Trophoblast cell (in vitro differentiated cells and primary cell): ENCODE data around the gene MMP24OS.

Source experiments
- DNase-seq, 2 donors: peaks; one replicate each; pipeline ENCODE4 v3.0.0-alpha.2; 2016
- H2AFZ ChIP-seq: 2 replicates; pipeline ENCODE4 v1.6.1; 2013; ENCODE audit warnings: low read length, moderate library complexity, mild to moderate bottlenecking; ENCODE audit not compliant: insufficient read depth, poor library complexity
- H2AK5ac ChIP-seq: 2 replicates; pipeline ENCODE4 v1.6.1; 2013; ENCODE audit warnings: mild to moderate bottlenecking, low read length
- H2BK120ac ChIP-seq: 2 replicates; pipeline ENCODE4 v1.6.1; 2013; ENCODE audit warnings: low read length, mild to moderate bottlenecking, moderate library complexity; ENCODE audit not compliant: insufficient read depth, poor library complexity
- H2BK12ac ChIP-seq: 2 replicates; pipeline ENCODE4 v1.6.1; 2013; ENCODE audit warnings: mild to moderate bottlenecking, low read length, moderate library complexity
- H2BK5ac ChIP-seq: 2 replicates; pipeline ENCODE4 v1.6.1; 2013; ENCODE audit warnings: low read length, low read depth, moderate library complexity, mild to moderate bottlenecking; ENCODE audit not compliant: poor library complexity
- H3K14ac ChIP-seq: 2 replicates; pipeline ENCODE4 v1.6.1; 2013; ENCODE audit warnings: mild to moderate bottlenecking, low read length
- H3K18ac ChIP-seq: 2 replicates; pipeline ENCODE4 v1.6.1; 2013; ENCODE audit warnings: mild to moderate bottlenecking, low read length
- H3K23ac ChIP-seq: 2 replicates; pipeline ENCODE4 v1.6.1; 2013; ENCODE audit warnings: low read length
- H3K27ac ChIP-seq: 2 replicates; pipeline ENCODE4 v1.5.1; 2013; ENCODE audit warnings: low read depth, mild to moderate bottlenecking, inconsistent platforms, low read length, moderate library complexity
- H3K27me3 ChIP-seq: 2 replicates; pipeline ENCODE4 v1.6.1; 2013; ENCODE audit warnings: inconsistent platforms, mild to moderate bottlenecking, low read length, moderate library complexity; ENCODE audit not compliant: insufficient read depth
- H3K36me3 ChIP-seq, 2 experiments: 1 replicate in 1 of 2; 2 replicates in 1 of 2; pipeline ENCODE4 v1.6.1; 2013; ENCODE audit warnings: low read length in 2 of 2, mild to moderate bottlenecking in 2 of 2, moderate library complexity in 1 of 2; ENCODE audit not compliant: insufficient read depth in 2 of 2, control insufficient read depth in 1 of 2
- H3K4ac ChIP-seq: 2 replicates; pipeline ENCODE4 v1.6.1; 2013; ENCODE audit warnings: low read depth, mild to moderate bottlenecking, low read length, moderate library complexity
- H3K4me1 ChIP-seq, 2 experiments: 1 replicate in 1 of 2; 2 replicates in 1 of 2; pipeline ENCODE4 v1.6.1; 2013; ENCODE audit warnings: low read length in 2 of 2, mild to moderate bottlenecking in 2 of 2, moderate library complexity in 1 of 2; ENCODE audit not compliant: insufficient read depth in 2 of 2, control insufficient read depth in 1 of 2
- H3K4me2 ChIP-seq: 2 replicates; pipeline ENCODE4 v1.6.1; 2013; ENCODE audit warnings: inconsistent platforms, mild to moderate bottlenecking, low read length, moderate library complexity
- H3K4me3 ChIP-seq: 2 replicates; pipeline ENCODE4 v1.5.1; 2013; ENCODE audit warnings: mild to moderate bottlenecking, low read depth, low read length, inconsistent platforms
- H3K79me1 ChIP-seq: one replicate; pipeline ENCODE4 v1.6.1; 2013; ENCODE audit warnings: low read length
- H3K79me2 ChIP-seq: 2 replicates; pipeline ENCODE4 v1.6.1; 2013; ENCODE audit warnings: low read length, mild to moderate bottlenecking; ENCODE audit not compliant: control insufficient read depth, insufficient read depth, poor library complexity
- H3K9ac ChIP-seq: 2 replicates; pipeline ENCODE4 v1.6.1; 2013; ENCODE audit warnings: mild to moderate bottlenecking, low read length
- H3K9me3 ChIP-seq: 2 replicates; pipeline ENCODE4 v1.6.1; 2013; ENCODE audit warnings: low read depth, mild to moderate bottlenecking, control low read depth, inconsistent platforms, low read length; ENCODE audit not compliant: insufficient read depth
- H4K12ac ChIP-seq: 2 replicates; pipeline ENCODE4 v1.6.1; 2013; ENCODE audit warnings: low read depth, mild to moderate bottlenecking, low read length, moderate library complexity
- H4K8ac ChIP-seq: 2 replicates; pipeline ENCODE4 v1.6.1; 2013; ENCODE audit warnings: low read depth, mild to moderate bottlenecking, low read length, moderate library complexity
- H4K91ac ChIP-seq: one replicate; pipeline ENCODE4 v1.6.1; 2013; ENCODE audit warnings: low read depth, mild to moderate bottlenecking, low read length, moderate library complexity
- WGBS: extraction: QIAGEN DNeasy Blood & Tissue Kit; methylation state at CpG from one replicate; pipeline ENCODE4 v1.1.7; 2013; ENCODE audit warnings: missing lambda C conversion rate; ENCODE audit not compliant: insufficient read length, insufficient coverage; ENCODE audit errors: extremely low coverage; 5-methylcytosine and 5-hydroxymethylcytosine counted together

MMP24OS gene

GRCh38 chr20:35279533-35280174, 1.7 kb upstream of the MMP24OS start:
- no peak overlapping the region for H2BK5ac ChIP-seq
- H3K4me2 ChIP-seq = no peak overlapping the region
- H3K9me3 ChIP-seq = peaks cover 2% of the 10 kb centered on the region
- no peak overlapping the region for H3K4me3 ChIP-seq
- no peak overlapping the region for H2BK120ac ChIP-seq
- peaks cover 10 to 14% of the 10 kb centered on the region in 2 experiments for H3K4me1 ChIP-seq
- no peak overlapping the region for H4K12ac ChIP-seq
- H2AFZ ChIP-seq = no peak overlapping the region
- H3K79me1 ChIP-seq = peaks cover 16% of the 10 kb centered on the region
- no peak overlapping the region for H4K8ac ChIP-seq
- no peak overlapping the region for H2AK5ac ChIP-seq
- DNase-seq = peak in 1 of 2 donors; percentile 21
- peaks cover 17% of the 10 kb centered on the region for H3K79me2 ChIP-seq
- no peak overlapping the region for H3K23ac ChIP-seq
- H3K27me3 ChIP-seq = no peaks in the 10 kb centered on the region
- peaks cover 48 to 49% of the 10 kb centered on the region in 2 experiments for H3K36me3 ChIP-seq
- no peak overlapping the region for H4K91ac ChIP-seq
- H3K18ac ChIP-seq = no peak overlapping the region
- H3K14ac ChIP-seq = no peak overlapping the region
- H3K4ac ChIP-seq = no peak overlapping the region
- no peak overlapping the region for H3K27ac ChIP-seq
- no peak overlapping the region for H2BK12ac ChIP-seq
- no peak overlapping the region for H3K9ac ChIP-seq
- WGBS = no CpG with 5 or more reads among the region's 7 CpGs

GRCh38 chr20:35279040-35279439, 1.1 kb upstream of the MMP24OS start:
- Histone ChIP-seq H3K14ac (no peak overlapping the region), H2AK5ac (no peak overlapping the region), H4K91ac (no peak overlapping the region), H3K23ac (no peak overlapping the region), H4K8ac (no peak overlapping the region), H3K79me1 (peaks cover 11% of the 10 kb centered on the region), H3K18ac (no peak overlapping the region), H2BK5ac (no peak overlapping the region), H3K9me3 (peaks cover 2% of the 10 kb centered on the region), H2BK120ac (no peak overlapping the region), H3K36me3 (peaks cover 49 to 52% of the 10 kb centered on the region in 2 experiments), H3K27me3 (no peaks in the 10 kb centered on the region), H3K9ac (no peak overlapping the region), H3K4ac (no peak overlapping the region), H3K4me3 (no peak overlapping the region), H3K79me2 (peaks cover 14% of the 10 kb centered on the region), H3K4me2 (no peak overlapping the region), H3K27ac (no peak overlapping the region), H3K4me1 (peaks cover 10 to 14% of the 10 kb centered on the region in 2 experiments), H4K12ac (no peak overlapping the region), H2AFZ (no peak overlapping the region), H2BK12ac (no peak overlapping the region)
- peak; percentile 20 to 33 for DNase-seq
- no CpG with 5 or more reads among the region's 5 CpGs for WGBS

GRCh38 chr20:35277127-35277526, 795 bp downstream of the MMP24OS start:
- peak overlapping the region; percentile 91 for H3K27ac ChIP-seq
- no peak for DNase-seq
- peak overlapping the region; percentile 74 for H3K9ac ChIP-seq
- WGBS = no CpG with 5 or more reads among the region's 10 CpGs
- H3K79me1 ChIP-seq = peaks cover 9% of the 10 kb centered on the region
- H3K14ac ChIP-seq = peak overlapping the region; percentile 93
- H3K4ac ChIP-seq = peak overlapping the region; percentile 97
- peak overlapping the region; percentile 84 for H2BK120ac ChIP-seq
- peak overlapping the region; percentile 67 for H3K4me2 ChIP-seq
- peaks cover 7% of the 10 kb centered on the region for H3K79me2 ChIP-seq
- H3K9me3 ChIP-seq = peaks cover 2% of the 10 kb centered on the region
- peak overlapping the region; percentile 95 for H3K18ac ChIP-seq
- peak overlapping the region; percentile 98 for H2AK5ac ChIP-seq
- H3K36me3 ChIP-seq = peaks cover 49 to 52% of the 10 kb centered on the region in 2 experiments
- peak overlapping the region; percentile 63 for H2AFZ ChIP-seq
- H4K12ac ChIP-seq = peak overlapping the region; percentile 93
- peak overlapping the region; percentile 89 for H4K8ac ChIP-seq
- peaks cover 7 to 11% of the 10 kb centered on the region in 2 experiments for H3K4me1 ChIP-seq
- H4K91ac ChIP-seq = peak overlapping the region; percentile 93
- H2BK12ac ChIP-seq = peak overlapping the region; percentile 54
- no peaks in the 10 kb centered on the region for H3K27me3 ChIP-seq
- H3K23ac ChIP-seq = no peak overlapping the region
- H3K4me3 ChIP-seq = peak overlapping the region; percentile 73
- peak overlapping the region; percentile 90 for H2BK5ac ChIP-seq

GRCh38 chr20:35276408-35276807, 1.5 kb downstream of the MMP24OS start:
- no peak for DNase-seq
- Histone ChIP-seq H3K27ac (no peak overlapping the region), H3K14ac (peak overlapping the region; percentile 24), H3K9me3 (peaks cover 2% of the 10 kb centered on the region), H3K27me3 (no peaks in the 10 kb centered on the region), H3K23ac (no peak overlapping the region), H2BK12ac (no peak overlapping the region), H3K9ac (no peak overlapping the region), H3K4me3 (no peak overlapping the region), H3K36me3 (peaks cover 48 to 50% of the 10 kb centered on the region in 2 experiments), H3K4me1 (peaks cover 10 to 11% of the 10 kb centered on the region in 2 experiments), H2BK120ac (no peak overlapping the region), H3K4me2 (peak overlapping the region; percentile 67), H4K8ac (no peak overlapping the region), H2AK5ac (peak overlapping the region; percentile 35), H3K4ac (peak overlapping the region; percentile 60), H4K12ac (peak overlapping the region; percentile 8), H2BK5ac (no peak overlapping the region), H3K18ac (peak overlapping the region; percentile 33), H3K79me2 (peaks cover 7% of the 10 kb centered on the region), H2AFZ (no peak overlapping the region), H3K79me1 (peaks cover 9% of the 10 kb centered on the region), H4K91ac (no peak overlapping the region)
- WGBS = no CpG with 5 or more reads among the region's 6 CpGs
